Chondrocyte (in vitro differentiated cells): Measurements from ENCODE around the gene PTPRN2. TPM values are rescaled to one million over a fixed set of nuclear protein-coding genes. Genes with fewer than 3 reads are reported as not detected.

Experiments used
- DNase-seq: peaks from one replicate; pipeline ENCODE4 v3.0.0; 2021; ENCODE audit warnings: mixed read lengths, low spot score
- H3K27ac Mint-ChIP-seq: one replicate; pipeline ENCODE4 v1.8.0; 2021; ENCODE audit warnings: mild to moderate bottlenecking, moderate library complexity, mixed read lengths; ENCODE audit not compliant: unreplicated experiment
- H3K27me3 Mint-ChIP-seq: 2 replicates; pipeline ENCODE4 v1.8.0; 2021; ENCODE audit warnings: low read depth, mixed read lengths
- H3K36me3 Mint-ChIP-seq: 2 replicates; pipeline ENCODE4 v1.8.0; 2021; ENCODE audit warnings: low read depth, mixed read lengths
- H3K4me1 Mint-ChIP-seq: 2 replicates; pipeline ENCODE4 v1.8.0; 2021; ENCODE audit warnings: low read depth, mild to moderate bottlenecking, mixed read lengths
- H3K4me3 Mint-ChIP-seq: one replicate; pipeline ENCODE4 v1.8.0; 2021; ENCODE audit warnings: mild to moderate bottlenecking, moderate library complexity, mixed read lengths; ENCODE audit not compliant: unreplicated experiment
- H3K9me3 Mint-ChIP-seq: 2 replicates; pipeline ENCODE4 v1.8.0; 2021; ENCODE audit warnings: low read depth, mixed read lengths
- CTCF ChIP-seq: fragments of 200-600 bp; sonication (generic); IDR thresholded peaks from 2 replicates; pipeline ENCODE4 v1.5.0; 2021; ENCODE audit warnings: antibody characterized with exemption, mild to moderate bottlenecking, moderate library complexity
- total RNA-seq: library from RNA; stranded (reverse); gene quantifications from 3 replicates; pipeline ENCODE4 v1.2.1, GENCODE V29; 2021

The PTPRN2 gene
- total RNA-seq, 1 donor from 2014 or later: 0.30 TPM

GRCh38 chr7:158445421-158446175, 142.0 kb downstream of the PTPRN2 start:
- DNase-seq: no peak
- Mint-ChIP-seq H3K36me3 (no peaks in the 10 kb centered on the region), H3K4me3 (no peak overlapping the region), H3K9me3 (no peaks in the 10 kb centered on the region), H3K4me1 (no peaks in the 10 kb centered on the region), H3K27me3 (no peaks in the 10 kb centered on the region), H3K27ac (no peak overlapping the region)
- no peak for TF ChIP-seq CTCF

DNA sequence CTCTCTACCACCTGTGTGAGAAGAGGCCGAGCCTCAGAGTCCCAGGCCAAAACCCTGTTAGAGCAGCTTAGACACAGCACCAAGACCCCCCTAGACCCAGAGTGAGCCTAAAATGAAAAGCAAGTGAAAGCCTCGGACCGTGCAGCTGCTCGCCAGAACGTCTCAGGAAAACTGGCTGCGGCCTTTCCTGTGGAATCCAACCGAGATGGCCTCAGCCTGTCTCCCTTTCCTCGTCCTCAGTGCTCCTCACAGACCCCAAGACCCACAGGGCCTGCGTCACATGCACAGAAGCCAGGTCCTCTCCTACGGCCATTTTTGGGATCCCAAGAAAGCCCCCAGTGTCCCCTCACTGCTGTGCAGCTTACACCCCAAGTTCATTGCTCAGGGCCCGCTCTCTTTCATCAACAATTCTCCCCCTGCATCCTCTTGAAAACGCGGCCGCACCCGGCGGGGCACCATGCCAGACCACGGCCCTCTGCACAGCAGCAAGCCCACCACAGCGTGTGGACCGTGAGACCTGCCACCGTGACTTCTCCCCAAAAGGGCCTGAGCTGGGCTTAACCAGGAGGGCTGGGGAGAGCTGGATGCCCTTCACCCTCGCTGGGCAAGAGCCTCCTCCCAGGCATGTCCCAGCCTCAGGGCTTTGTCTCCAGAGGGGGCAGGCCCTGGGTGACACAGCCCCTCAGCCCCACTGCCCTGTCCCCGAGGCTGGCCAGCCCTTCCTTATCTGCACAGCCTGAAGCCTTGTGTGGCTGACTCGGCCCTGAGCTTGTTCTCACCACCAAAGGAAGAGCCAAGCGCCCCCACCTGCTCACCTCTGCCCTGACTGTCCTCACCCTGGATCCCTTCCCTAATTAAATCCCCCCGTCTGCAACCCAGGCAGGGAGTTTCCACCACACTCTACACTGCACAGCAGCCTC, 142.9 kb downstream of the PTPRN2 start:
- no peak for TF ChIP-seq CTCF
- no peak for DNase-seq
- Mint-ChIP-seq H3K4me1 (no peaks in the 10 kb centered on the region), H3K27ac (no peak overlapping the region), H3K27me3 (no peaks in the 10 kb centered on the region), H3K36me3 (no peaks in the 10 kb centered on the region), H3K4me3 (no peak overlapping the region), H3K9me3 (peaks cover 5% of the 10 kb centered on the region)

DNA sequence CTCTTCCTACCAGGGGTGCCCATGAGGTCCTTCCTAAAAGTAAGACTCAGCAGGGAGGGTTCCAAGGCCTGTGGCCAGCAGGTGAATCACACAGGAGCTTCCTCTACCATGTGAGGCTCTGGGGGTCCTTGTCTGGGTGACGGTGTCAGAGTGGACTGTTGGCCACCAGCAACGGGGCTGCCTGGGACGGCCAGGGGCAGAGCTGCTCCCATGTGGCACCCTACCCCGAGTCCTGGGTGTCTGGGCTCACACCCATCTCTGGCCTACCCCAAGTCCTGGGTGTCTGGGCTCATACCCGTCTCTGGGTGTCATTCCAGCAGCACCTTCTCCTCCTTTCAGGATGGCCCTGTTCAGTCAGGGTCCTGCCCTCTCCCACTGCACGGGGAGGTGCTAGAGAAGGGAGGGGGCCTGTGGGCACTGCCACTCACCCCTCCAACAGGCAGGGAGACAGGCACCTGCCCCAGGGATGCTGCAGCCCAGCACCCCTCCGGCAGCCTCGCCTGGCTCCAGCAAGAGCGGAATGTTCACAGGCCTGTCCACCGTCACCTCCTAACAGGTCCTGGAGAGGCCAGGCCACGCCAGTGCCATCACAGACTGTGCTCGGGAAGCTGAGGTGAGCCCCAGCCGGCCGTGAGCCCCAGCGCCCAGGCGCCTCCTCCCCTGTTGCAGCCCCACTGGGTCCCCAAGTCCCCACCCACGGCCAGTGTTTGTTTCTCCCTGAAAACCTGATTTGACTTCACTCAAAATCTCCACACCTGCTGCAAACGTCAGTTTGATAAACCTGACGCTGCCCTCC, 143.7 kb downstream of the PTPRN2 start:
- peaks cover 4% of the 10 kb centered on the region for H3K27me3 Mint-ChIP-seq
- H3K9me3 Mint-ChIP-seq: peaks cover 5% of the 10 kb centered on the region

DNA sequence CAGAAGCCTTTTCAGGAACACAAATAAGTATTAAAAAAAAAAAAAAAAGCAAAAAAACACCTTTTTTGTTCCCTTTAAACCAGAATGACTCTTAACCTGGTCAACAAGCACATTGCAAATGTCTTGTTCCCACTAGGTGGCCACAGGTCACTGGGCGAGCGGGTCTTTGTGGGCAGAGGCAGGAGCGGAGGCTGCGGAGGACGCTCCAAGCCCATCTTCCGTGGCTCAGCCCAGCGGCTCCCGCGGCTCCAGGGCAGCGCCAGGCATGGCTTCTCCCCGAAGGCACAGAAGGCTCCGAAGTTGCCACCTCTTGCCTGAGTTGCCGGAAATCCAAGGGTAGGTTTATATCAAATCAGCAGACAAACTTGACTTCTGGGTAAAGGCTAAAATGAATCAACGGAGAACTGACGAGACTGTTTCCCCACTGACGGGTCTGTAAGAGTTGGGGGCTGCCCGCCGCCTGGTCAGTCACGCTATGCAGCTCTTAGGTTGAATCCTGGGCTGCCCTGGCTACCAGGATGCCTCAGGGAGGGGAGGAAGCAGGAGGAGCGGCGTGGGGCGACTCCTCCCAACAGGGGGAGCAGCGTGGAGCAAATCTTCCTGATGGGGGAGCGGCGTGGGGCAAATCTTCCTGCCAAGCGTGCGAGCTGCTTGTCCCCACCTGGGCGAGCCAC, 144.5 kb downstream of the PTPRN2 start:
- Mint-ChIP-seq H3K27me3 (peaks cover 7% of the 10 kb centered on the region), H3K4me1 (no peaks in the 10 kb centered on the region), H3K4me3 (no peak overlapping the region), H3K36me3 (no peaks in the 10 kb centered on the region), H3K27ac (no peak overlapping the region), H3K9me3 (peaks cover 5% of the 10 kb centered on the region)
- no peak for TF ChIP-seq CTCF
- DNase-seq: no peak

More for the DNA sequence above, 143.7 kb downstream of the PTPRN2 start:
- Mint-ChIP-seq H3K36me3 (no peaks in the 10 kb centered on the region), H3K4me1 (no peaks in the 10 kb centered on the region), H3K27ac (no peak overlapping the region), H3K4me3 (no peak overlapping the region)
- TF ChIP-seq CTCF: no peak
- no peak for DNase-seq
